Heart left ventricle (tissue), 13 donors: ENCODE results near the gene NEUROG1.

Source experiments
- POLR2A ChIP-seq, 2 donors: fragments of 450-650 bp; IDR thresholded peaks; one replicate each; pipeline ENCODE4 v1.6.1; 2017; ENCODE audit warnings: antibody characterized with exemption in 2 of 2, mild to moderate bottlenecking in 2 of 2, moderate library complexity in 2 of 2
- TF ChIP-seq, protein P1 (sequence below), 12 donors: fragments of 200-600 bp; sonication (generic) in 4 of 12; IDR thresholded peaks; one replicate each; pipeline versions ENCODE4 v1.5.0 to v1.8.0; 2018 to 2022; ENCODE audit warnings: antibody characterized with exemption in 12 of 12, mild to moderate bottlenecking in 5 of 12
- donor health status: ischemic (EF 13 %, LVEDD 7.1; RV severe dilation, severe dysfunction).
- donor health status: DM: no; HTN: yes; CAD: no.
- donor health status: DM: no; HTN: no; CAD: no.
- donor health status: ischemic (EF 25% LVEDD 6.9; RV normal size, moderate dysfunction).
- donor health status: ischemic (EF 25% LVEDD 5.7; RV mildly dilated, moderate dysfunction).
- donor health status: ischemic (EF 35%, LVEDD 5.7; RV mildly dilated, moderate dysfunction).
- donor health status: nonischemic (EF 11% LVEDD 7.7; RV severe dilation, severe dysfunction).
- donor health status: DM: yes; HTN: yes; CAD: no.
- donor health status: PGD.
- donor health status: ischemic (EF 29% LVEDD 5.4; RV normal size, mild dysfunction).
- donor health status: nonischemic (EF 23%, LVEDD 6.1; RV moderate dilation, normal function).

DNA sequence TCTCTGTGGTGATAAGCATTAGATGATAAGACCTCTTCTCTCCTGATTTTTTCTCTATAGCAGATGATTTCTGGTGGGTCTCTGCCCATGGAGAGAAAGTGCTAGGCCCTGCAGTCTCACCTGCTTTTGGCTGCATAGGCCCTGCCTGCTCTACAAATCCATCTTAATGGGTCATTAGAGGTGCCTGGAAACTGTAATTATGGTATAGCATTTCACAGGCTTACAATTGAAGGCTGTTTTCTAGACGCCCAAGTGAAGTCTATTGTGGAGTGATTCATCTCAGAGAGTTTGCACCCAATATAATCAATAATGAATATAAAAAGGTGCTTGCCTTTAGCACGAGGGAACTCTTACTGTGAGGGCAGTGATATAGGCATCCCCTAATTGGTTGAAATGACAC lies 33.8 kb downstream of the NEUROG1 start:
- no peak for TF ChIP-seq POLR2A (IDR thresholded peaks at IDR 0.05)
- TF ChIP-seq, protein P1, sequence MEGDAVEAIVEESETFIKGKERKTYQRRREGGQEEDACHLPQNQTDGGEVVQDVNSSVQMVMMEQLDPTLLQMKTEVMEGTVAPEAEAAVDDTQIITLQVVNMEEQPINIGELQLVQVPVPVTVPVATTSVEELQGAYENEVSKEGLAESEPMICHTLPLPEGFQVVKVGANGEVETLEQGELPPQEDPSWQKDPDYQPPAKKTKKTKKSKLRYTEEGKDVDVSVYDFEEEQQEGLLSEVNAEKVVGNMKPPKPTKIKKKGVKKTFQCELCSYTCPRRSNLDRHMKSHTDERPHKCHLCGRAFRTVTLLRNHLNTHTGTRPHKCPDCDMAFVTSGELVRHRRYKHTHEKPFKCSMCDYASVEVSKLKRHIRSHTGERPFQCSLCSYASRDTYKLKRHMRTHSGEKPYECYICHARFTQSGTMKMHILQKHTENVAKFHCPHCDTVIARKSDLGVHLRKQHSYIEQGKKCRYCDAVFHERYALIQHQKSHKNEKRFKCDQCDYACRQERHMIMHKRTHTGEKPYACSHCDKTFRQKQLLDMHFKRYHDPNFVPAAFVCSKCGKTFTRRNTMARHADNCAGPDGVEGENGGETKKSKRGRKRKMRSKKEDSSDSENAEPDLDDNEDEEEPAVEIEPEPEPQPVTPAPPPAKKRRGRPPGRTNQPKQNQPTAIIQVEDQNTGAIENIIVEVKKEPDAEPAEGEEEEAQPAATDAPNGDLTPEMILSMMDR (IDR thresholded peaks at IDR 0.05) = no peak
